Testis (tissue), 5 donors: ENCODE data around the gene INTS4. TPM values are rescaled to one million over a fixed set of nuclear protein-coding genes. Genes with fewer than 3 reads are reported as not detected.
"Not testable (repeated sequence)": the region's sequence is repeated elsewhere in the genome, so short reads cannot be mapped to it uniquely, and the experiment has no call there.

Experiments used
- DNase-seq: peaks from one replicate; pipeline ENCODE4 v3.0.0-alpha.2; 2019
- H3K27ac ChIP-seq, 2 donors: fragments of 200-600 bp; sonication (generic); one replicate each; pipeline ENCODE4 v1.5.1; 2019
- H3K27me3 ChIP-seq: fragments of 200-600 bp; sonication (generic); one replicate; pipeline ENCODE4 v1.5.1; 2019
- H3K36me3 ChIP-seq: fragments of 200-600 bp; sonication (generic); one replicate; pipeline ENCODE4 v1.5.1; 2017; ENCODE audit warnings: low read depth; ENCODE audit errors: missing control alignments
- H3K4me1 ChIP-seq: fragments of 200-600 bp; sonication (generic); one replicate; pipeline ENCODE4 v1.5.1; 2019
- H3K4me3 ChIP-seq, 2 donors: fragments of 200-600 bp; sonication (generic); one replicate each; pipeline ENCODE4 v1.5.1; 2017 to 2019
- H3K9me3 ChIP-seq: fragments of 200-600 bp; sonication (generic); one replicate; pipeline ENCODE4 v1.5.1; 2017
- POLR2A ChIP-seq: fragments of 450-650 bp; IDR thresholded peaks from one replicate; pipeline ENCODE4 v1.6.1; 2017; ENCODE audit warnings: antibody characterized with exemption, mild to moderate bottlenecking, moderate library complexity
- WGBS, 2 donors: methylation state at CpG; one replicate each; pipeline ENCODE4 v1.1.5; 2018; 5-methylcytosine and 5-hydroxymethylcytosine counted together
- intact Hi-C: fragments of 100-400 bp; cut with DNase I; formaldehyde crosslinking; loops from one replicate; pipeline ENCODE4 v1.15.1; 2023; ENCODE audit warnings: low total_unique reads
- long read RNA-seq, 2 donors: transcript quantifications; one replicate each; lab custom pipeline, GENCODE V29; 2026
- polyA plus RNA-seq: library from polyadenylated mRNA; stranded (reverse); fragments of 350-450 nt; fragmentation: Illumina TruSeq; extraction: RNeasy Lipid Tissue Mini Kit (QIAGEN cat#74804); gene quantifications from one replicate; pipeline ENCODE4 v1.2.3, GENCODE V29; 2014; ENCODE audit warnings: low read depth, low replicate concordance; ENCODE audit not compliant: insufficient read depth
- total RNA-seq, 2 donors: library from RNA; depleted of rRNA; stranded (reverse); fragments of >200 nt; gene quantifications; one replicate each; pipeline ENCODE4 v1.2.3, GENCODE V29; 2016
- TF ChIP-seq, protein P1 (sequence below), 3 experiments: fragments of 450-650 bp in 2 of 3; fragments of 200-600 bp in 1 of 3; sonication (generic) in 1 of 3; IDR thresholded peaks; one replicate each; pipeline ENCODE4 v1.5.1; 2016 to 2019; ENCODE audit warnings: antibody characterized with exemption in 3 of 3, mild to moderate bottlenecking in 2 of 3, moderate library complexity in 1 of 3

Gene INTS4, protein sequence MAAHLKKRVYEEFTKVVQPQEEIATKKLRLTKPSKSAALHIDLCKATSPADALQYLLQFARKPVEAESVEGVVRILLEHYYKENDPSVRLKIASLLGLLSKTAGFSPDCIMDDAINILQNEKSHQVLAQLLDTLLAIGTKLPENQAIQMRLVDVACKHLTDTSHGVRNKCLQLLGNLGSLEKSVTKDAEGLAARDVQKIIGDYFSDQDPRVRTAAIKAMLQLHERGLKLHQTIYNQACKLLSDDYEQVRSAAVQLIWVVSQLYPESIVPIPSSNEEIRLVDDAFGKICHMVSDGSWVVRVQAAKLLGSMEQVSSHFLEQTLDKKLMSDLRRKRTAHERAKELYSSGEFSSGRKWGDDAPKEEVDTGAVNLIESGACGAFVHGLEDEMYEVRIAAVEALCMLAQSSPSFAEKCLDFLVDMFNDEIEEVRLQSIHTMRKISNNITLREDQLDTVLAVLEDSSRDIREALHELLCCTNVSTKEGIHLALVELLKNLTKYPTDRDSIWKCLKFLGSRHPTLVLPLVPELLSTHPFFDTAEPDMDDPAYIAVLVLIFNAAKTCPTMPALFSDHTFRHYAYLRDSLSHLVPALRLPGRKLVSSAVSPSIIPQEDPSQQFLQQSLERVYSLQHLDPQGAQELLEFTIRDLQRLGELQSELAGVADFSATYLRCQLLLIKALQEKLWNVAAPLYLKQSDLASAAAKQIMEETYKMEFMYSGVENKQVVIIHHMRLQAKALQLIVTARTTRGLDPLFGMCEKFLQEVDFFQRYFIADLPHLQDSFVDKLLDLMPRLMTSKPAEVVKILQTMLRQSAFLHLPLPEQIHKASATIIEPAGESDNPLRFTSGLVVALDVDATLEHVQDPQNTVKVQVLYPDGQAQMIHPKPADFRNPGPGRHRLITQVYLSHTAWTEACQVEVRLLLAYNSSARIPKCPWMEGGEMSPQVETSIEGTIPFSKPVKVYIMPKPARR
- 10 to 100 TPM; 37.4 to 48.2 TPM for total RNA-seq
- 20.2 TPM for polyA plus RNA-seq
- long read RNA-seq, donor 1, partial matches to known transcripts: 0 of 4 reads
- long read RNA-seq, donor 1, other reads (novel, unspliced or antisense): 0 of 4 reads
- long read RNA-seq, donor 2, partial matches to known transcripts: 0 of 2 reads
- long read RNA-seq, donor 2, other reads (novel, unspliced or antisense): 0 of 2 reads

DNA sequence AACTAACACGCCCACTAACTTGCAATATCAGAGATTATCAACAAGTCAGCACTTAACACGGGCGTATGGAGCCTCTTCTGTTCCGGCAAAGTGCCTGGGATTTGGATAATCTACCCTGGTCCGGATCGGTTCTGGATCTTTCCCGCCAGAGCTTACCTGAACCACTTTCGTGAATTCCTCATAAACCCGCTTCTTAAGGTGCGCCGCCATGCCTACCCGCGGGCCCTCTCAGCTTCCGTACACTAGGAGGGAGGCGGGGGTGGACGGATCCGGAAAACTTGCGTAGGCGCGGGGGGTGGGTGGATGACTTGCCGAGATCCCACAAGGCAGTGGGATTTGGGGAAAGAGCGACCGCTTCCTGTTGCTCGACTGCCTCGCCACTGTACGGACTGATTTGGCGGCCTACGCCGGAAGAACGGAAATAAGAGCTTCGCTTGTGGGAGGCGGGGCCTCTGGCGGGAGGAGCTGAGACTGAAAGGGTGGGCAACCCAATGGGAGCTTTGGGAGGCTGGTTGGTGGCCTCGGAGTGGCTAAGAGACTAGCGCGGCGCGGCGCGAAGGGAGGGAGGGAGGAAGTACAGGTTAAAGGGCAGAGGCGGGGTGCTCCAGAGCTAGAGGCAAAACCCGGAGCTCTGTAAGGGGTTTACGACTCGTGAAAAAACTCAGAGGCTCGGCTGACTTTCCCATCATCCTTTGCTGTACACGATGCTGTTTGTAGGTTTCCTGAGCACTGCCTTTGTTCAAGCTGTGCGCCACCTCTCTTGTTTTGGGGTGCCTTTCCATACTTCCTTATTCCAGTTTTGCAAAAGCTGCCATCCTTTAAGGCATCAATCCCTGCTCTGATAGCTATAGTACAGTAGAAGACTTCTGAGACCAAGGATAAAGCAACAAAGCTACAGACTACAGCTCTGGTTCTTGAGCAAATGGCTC lies at the start of gene INTS4:
Gene INTS4 (minus strand): TSS at position 235 of the 929 bp plus-strand sequence. CDS start 25 bp downstream, at position 210.
- Histone ChIP-seq H3K4me1 (peaks cover 3% of the 10 kb centered on the region), H3K36me3 (no peaks in the 10 kb centered on the region), H3K4me3 (peak within 1 kb of the TSS; percentile 66 to 76), H3K27ac (peak within 1 kb of the TSS; percentile 50 to 80), H3K9me3 (no peaks in the 10 kb centered on the region), H3K27me3 (no peaks in the 10 kb centered on the region)
- TF ChIP-seq, protein P1, sequence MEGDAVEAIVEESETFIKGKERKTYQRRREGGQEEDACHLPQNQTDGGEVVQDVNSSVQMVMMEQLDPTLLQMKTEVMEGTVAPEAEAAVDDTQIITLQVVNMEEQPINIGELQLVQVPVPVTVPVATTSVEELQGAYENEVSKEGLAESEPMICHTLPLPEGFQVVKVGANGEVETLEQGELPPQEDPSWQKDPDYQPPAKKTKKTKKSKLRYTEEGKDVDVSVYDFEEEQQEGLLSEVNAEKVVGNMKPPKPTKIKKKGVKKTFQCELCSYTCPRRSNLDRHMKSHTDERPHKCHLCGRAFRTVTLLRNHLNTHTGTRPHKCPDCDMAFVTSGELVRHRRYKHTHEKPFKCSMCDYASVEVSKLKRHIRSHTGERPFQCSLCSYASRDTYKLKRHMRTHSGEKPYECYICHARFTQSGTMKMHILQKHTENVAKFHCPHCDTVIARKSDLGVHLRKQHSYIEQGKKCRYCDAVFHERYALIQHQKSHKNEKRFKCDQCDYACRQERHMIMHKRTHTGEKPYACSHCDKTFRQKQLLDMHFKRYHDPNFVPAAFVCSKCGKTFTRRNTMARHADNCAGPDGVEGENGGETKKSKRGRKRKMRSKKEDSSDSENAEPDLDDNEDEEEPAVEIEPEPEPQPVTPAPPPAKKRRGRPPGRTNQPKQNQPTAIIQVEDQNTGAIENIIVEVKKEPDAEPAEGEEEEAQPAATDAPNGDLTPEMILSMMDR (IDR thresholded peaks at IDR 0.05): peak in 2 of 3 experiments; percentile 7 to 23
- TF ChIP-seq POLR2A: no peak
- DNase-seq: peak; percentile 99
- intact Hi-C loops: loop anchor here (10.0 kb wide), 1 partner anchor 170 kb away; the partner anchor contains the start of genes AAMDC and RSF1
- WGBS, 2 donors: 0% methylated on average over 31 to 47 of the region's 47 CpGs

DNA sequence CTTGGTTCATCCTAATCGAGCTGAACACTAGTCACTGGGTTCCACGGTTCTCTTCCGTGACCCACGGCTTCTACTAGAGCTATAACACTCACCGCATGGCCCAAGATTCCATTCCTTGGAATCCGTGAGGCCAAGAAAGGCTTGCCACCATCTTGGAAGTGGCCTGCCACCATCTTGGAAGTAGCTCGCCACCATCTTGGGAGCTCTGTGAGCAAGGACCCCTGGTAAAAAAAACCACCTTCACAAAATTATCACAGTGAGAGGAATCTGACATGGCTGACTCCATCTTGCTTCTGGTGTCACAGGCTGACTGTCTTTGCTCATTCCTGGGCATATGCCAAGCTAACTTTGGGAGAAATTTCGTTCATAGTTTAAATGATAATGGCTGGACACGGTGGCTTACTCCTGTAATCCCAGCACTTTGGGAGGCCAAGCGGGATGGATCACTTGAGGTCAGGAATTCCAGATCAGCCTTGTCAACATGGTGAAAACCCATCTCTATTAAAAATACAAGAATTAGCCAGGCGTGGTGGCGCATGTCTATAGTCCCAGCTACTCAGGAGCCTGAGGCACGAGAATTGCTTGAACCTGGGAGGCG lies 47.5 kb upstream of the INTS4 start:
- H3K27me3 ChIP-seq: no peaks in the 10 kb centered on the region
- intact Hi-C loops: no loop called here
- TF ChIP-seq POLR2A: no peak
- TF ChIP-seq, protein P1 (IDR thresholded peaks at IDR 0.05): no peak
- no peaks in the 10 kb centered on the region for H3K36me3 ChIP-seq
- H3K27ac ChIP-seq: no peak overlapping the region
- WGBS, 2 donors: 94 to 95% methylated on average over 14 of the region's 14 CpGs
- H3K9me3 ChIP-seq: no peaks in the 10 kb centered on the region
- H3K4me1 ChIP-seq: peaks cover 14% of the 10 kb centered on the region
- DNase-seq: no peak
- no peak overlapping the region for H3K4me3 ChIP-seq

DNA sequence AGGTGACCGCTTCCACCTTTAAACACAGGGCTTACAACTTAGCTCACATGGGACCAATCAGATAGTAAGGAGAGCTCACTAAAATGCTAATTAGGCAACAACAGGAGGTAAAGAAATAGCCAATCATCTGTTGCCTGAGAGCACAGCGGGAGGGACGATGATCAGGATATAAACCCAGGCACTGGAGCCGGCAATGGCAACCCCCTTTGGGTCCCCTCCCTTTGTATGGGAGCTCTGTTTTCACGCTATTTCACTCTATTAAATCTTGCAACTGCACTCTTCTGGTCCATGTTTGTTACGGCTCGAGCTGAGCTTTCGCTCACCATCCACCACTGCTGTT lies 46.9 kb upstream of the INTS4 start:
- H3K4me1 ChIP-seq: peaks cover 14% of the 10 kb centered on the region
- H3K9me3 ChIP-seq, DNase-seq, H3K27ac ChIP-seq, H3K4me3 ChIP-seq, intact Hi-C loops, H3K27me3 ChIP-seq, H3K36me3 ChIP-seq: not testable (repeated sequence)
- WGBS, 2 donors: 95% methylated on average over 8 of the region's 8 CpGs

DNA sequence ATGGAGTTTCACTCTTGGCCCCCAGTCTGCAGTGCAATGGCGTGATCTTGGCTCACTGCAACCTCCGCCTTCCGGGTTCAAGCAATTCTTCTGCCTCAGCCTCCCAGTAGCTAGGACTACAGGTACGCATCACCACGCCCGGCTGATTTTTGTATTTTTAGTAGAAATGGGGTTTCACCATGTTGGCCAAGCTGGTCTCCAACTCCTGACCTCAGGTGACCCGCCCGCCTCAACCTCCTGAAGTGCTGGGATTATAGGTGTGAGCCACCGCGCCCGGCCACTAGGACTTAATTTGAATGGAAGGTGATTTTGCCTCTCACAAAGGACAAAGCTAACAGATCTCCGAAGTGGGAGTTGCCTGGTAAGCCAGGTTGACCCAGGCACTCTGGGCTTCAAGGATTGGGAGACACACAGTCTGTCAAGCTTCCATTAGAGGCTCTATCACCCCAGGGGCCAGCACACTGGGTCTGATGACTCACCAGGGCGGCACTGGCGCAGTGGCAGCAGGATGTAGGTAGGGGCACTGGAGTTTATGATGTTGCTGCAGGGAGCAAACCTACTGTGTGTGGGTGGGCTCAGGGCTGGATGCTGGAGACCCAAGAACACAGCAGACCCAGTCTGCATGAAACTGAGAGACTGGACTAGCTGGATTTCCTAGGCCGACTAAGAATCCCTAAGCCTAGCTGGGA lies 46.4 kb upstream of the INTS4 start:
- DNase-seq: no peak
- Histone ChIP-seq H3K9me3 (no peaks in the 10 kb centered on the region), H3K36me3 (no peaks in the 10 kb centered on the region), H3K4me1 (peaks cover 13% of the 10 kb centered on the region), H3K4me3 (no peak overlapping the region), H3K27me3 (no peaks in the 10 kb centered on the region), H3K27ac (no peak overlapping the region)
- intact Hi-C loops: no loop called here
- TF ChIP-seq POLR2A: no peak
- TF ChIP-seq, protein P1 (IDR thresholded peaks at IDR 0.05): no peak
- WGBS, 2 donors: 93 to 94% methylated on average over 12 to 15 of the region's 15 CpGs
